GM19395 (cell line): ENCODE data around the gene GRIK4.

ENCODE experiments used
- ATAC-seq: cut with Tn5 transposase; IDR thresholded peaks from one replicate; pipeline ENCODE4 v1.9.1; 2021; ENCODE audit warnings: mild to moderate bottlenecking, moderate library complexity; ENCODE audit not compliant: unreplicated experiment

The GRIK4 gene

GRCh38 chr11:120523196-120523595 lies 11.6 kb downstream of the GRIK4 start:
- ATAC-seq = no peak

GRCh38 chr11:120524536-120525085 lies 13.1 kb downstream of the GRIK4 start:
- no peak for ATAC-seq

GRCh38 chr11:120525261-120526171 lies 14.0 kb downstream of the GRIK4 start:
- ATAC-seq = no peak

- no peak for ATAC-seq
These were observed 14.7 kb downstream of the GRIK4 start for GRCh38 chr11:120526241-120526640.

- no peak for ATAC-seq
These were observed 15.7 kb downstream of the GRIK4 start for GRCh38 chr11:120527111-120527761.

GRCh38 chr11:120528749-120529148 lies 17.2 kb downstream of the GRIK4 start:
- no peak for ATAC-seq

GRCh38 chr11:120529214-120529613 lies 17.7 kb downstream of the GRIK4 start:
- ATAC-seq = no peak

- ATAC-seq = no peak
These were observed 18.4 kb downstream of the GRIK4 start for GRCh38 chr11:120529911-120530310.

GRCh38 chr11:120532082-120532831 lies 20.7 kb downstream of the GRIK4 start:
- ATAC-seq = no peak

- ATAC-seq = no peak
These were observed 21.3 kb downstream of the GRIK4 start for GRCh38 chr11:120532832-120533196.

GRCh38 chr11:120536091-120536796 lies 24.7 kb downstream of the GRIK4 start:
- ATAC-seq = no peak

- no peak for ATAC-seq
These were observed 25.2 kb downstream of the GRIK4 start for GRCh38 chr11:120536797-120537169.

GRCh38 chr11:120537996-120538395 lies 26.4 kb downstream of the GRIK4 start:
- ATAC-seq = no peak

GRCh38 chr11:120538707-120539106 lies 27.2 kb downstream of the GRIK4 start:
- no peak for ATAC-seq

GRCh38 chr11:120539667-120540369 lies 28.3 kb downstream of the GRIK4 start:
- ATAC-seq = no peak

GRCh38 chr11:120540744-120541465 lies 29.4 kb downstream of the GRIK4 start:
- no peak for ATAC-seq

- no peak for ATAC-seq
These were observed 32.1 kb downstream of the GRIK4 start for GRCh38 chr11:120543521-120544215.

- no peak for ATAC-seq
These were observed 34.3 kb downstream of the GRIK4 start for GRCh38 chr11:120545813-120546212.
